GM21723 (cell line): ENCODE results near the gene USP24.
"Not testable (repeated sequence)": the region's sequence is repeated elsewhere in the genome, so short reads cannot be mapped to it uniquely, and the experiment has no call there.

Source experiments
- ATAC-seq: cut with Tn5 transposase; IDR thresholded peaks from one replicate; pipeline ENCODE4 v1.9.1; 2021; ENCODE audit warnings: mild to moderate bottlenecking, moderate library complexity; ENCODE audit not compliant: unreplicated experiment

Gene USP24

DNA sequence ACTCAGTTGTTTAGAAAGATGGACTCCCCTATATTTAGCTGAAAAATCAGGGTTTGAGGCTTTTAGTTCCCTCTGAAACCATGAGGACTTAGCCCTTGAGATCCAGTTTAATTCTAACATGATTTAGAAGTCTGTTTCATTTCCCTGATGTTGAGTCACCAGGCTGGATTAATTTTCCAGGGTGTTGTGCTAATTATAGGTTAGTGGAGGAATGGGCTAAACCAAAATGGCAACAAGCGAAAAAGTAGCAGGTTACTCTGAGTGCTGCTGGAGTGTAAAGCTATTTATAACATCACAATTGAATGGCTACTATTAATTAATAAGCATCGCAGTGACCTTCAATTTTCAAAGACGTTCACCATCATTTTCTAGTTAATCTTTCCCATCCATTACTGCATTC lies 15.5 kb upstream of the USP24 start:
- ATAC-seq, result no peak

DNA sequence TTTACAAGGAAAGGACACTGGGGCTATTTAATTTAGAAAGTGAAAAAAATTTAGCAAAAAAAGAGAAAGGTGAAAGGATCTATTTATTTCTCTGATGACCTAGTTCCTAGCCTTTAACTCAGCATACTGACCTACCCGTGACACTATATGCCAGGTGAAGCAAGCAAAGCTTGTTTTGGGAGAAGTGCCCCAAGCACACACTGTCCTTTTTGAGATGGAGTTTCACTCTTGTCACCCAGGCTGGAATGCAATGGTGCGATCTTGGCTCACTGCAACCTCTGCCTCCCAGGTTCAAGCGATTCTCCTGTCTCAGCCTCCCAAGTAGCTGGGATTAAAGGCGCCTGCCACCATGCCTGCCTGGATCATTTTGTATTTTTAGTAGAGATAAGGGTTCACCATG lies 14.6 kb upstream of the USP24 start:
- ATAC-seq, result not testable (repeated sequence)

DNA sequence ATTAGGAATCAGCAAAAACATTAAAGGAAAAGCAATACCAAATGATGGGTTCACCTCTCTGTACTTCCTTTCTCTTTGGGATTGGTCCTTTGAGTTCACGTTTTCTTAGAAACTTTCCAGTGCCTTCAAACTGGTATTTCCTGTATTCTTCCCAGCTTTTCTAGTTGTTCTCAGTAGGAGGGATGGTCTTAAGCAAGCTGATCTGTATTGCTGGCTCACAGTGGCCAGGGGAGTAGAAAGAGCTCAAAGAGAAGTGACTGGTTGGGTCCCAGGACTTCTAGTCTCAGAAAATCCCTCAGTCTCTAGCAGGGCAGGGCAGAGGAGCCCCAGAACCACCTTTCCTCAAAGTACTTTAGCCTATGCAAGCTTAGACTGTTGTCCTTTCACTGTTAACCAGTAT lies 10.1 kb upstream of the USP24 start:
- no peak for ATAC-seq

DNA sequence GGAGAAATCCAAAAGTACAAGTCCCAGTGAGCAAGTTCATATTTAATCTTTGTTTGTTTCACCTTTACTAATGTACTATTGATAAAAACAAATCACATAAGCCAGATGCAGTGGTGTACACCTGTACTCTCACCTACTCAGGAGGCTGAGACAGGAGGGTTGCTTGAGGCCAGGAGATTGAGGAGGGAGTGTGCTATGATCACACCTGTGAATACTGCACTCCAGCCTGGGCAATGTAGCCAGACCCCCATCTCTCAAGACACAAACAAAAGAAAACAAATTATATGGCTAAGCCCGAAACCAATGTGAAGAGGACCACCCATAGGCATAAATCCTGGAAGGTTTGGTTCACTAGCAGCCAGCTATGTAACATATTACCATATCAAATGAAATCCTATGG lies 9.6 kb upstream of the USP24 start:
- no peak for ATAC-seq

DNA sequence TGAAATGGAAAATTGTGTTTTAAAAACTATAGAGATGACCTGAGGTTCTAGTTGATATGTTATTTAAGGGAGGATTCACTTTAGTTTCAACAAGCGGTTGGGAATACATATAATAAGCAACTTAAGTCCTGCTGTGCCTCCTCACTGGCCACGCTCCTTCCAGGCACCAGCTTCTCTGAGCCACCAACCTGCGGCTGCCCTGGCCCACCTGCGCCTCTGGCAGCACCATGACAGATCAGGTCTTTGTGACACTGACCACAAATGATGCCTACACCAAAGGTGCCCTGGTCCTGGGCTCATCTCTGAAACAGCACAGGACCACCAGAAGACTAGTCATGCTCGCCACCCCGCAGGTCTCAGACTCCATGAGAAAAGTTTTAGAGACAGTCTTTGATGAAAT lies 7.0 kb upstream of the USP24 start:
- no peak for ATAC-seq

DNA sequence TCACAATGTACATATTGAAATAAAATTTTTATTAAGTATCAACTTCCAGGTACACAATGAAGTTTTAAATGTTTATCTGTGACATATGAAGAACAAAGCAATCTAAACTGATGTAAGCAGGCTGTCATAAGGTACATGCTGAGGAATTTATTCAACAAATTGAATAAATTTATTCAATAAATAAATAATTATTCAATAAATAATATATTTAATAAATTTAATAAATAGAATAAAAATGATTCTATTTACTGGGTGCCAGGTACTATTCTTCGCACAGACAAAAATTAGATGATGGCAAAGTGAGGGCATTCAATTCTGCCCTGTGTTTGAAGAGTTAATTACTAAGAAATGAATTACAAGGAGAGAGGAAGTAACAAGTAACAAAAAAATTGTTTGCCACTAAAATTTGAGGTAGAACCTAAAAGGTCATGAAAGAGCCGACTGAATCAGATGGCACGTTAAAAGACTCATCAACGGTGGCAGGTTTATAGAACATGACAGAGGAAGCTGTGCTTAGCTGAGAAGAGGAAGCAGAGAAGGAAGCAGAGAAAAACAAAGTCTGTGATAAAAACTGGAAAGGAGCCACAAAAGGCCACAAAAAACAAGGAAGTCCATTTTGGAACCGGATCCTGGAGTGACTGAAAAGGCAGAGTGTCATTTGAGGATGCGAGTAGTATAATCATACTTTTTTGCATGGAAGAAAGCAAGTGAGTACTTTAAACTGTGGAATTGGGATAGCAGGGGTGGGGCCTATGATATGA lies 2.2 kb upstream of the USP24 start:
- no peak for ATAC-seq

DNA sequence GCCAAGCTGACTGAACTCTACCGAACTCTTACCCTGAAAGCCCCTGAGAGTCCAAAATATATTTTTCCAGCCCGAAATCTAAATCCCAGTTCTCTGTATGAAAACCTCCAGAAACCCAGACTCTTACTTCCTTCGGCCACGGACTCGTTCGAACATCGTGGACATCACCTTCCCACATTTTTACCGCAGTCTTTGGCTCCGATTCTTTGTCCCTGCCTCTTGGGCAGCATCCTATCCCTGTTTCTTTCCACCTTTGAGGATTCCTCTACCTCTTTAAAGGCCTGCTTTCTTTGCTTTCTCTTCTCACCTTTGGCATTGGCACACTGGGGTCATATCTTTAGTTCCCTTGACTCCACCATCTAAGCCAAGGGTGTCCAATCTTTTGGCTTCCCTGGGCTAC lies 932 bp upstream of the USP24 start:
- ATAC-seq, result no peak

DNA sequence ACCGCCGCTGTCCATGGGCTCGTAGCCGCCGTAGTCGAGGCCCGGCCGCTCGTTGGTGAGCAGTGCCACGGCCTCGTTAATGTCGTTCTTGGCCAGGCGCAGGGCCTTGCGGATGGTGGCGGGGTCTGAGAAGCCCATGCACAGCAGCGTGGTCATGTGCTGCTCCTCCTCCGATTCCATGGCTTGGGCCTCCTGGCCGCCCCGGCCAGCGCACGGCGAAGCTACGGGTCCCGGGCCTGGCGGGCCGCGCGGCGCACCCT lies 300 bp downstream of the USP24 start:
- peak; percentile 24 for ATAC-seq

DNA sequence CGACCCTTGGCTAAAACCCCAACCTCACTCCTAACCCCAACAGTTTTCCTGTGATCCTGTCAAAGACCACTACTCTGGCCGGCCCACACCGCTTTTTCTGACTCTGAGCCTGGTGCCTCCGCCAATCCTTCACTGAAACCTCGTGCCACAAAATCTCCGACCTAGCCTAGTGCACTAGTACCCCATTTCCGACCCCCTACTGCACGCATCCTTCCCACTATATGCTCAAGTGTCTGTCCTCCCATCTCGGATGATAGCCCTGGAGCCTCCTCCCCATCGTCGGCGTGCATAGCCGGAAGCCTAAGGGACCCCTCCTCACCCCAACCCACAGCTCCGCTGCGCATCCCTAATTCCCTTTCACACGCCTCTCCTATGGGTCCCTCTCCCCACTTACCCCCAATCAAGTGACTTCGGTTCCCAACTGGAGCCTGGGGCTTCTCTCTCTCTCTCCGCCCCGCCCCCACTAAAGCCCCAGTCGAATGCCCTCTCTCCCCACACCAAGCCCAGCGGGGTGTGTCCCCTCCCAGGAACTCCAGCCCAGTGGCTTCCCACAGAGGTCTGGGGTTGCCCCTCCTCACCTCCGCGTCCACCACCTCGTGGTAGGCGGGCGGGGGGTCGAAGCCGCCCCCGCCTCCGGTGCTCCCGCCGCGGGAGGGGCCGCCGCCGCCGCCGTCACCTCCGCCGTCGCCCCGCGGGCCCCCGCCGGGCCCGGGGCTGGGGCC lies 791 bp downstream of the USP24 start:
- peak; percentile 37 for ATAC-seq

DNA sequence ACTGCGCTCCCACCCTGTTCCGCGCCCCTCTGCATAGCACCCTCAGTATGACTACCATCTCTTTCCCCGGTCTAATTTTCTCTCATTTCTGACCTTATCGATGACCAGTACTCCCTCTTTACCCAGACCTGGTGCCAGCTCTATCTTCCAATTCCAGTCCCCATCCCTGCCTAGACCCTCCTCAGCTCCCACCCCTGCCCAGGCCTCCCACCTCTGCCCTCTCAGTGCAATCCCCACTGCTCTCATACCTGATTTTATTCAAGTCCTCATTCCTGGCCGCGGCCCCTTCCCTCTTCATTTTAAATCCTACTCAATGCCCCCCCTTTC lies 1.3 kb downstream of the USP24 start:
- ATAC-seq, result no peak

DNA sequence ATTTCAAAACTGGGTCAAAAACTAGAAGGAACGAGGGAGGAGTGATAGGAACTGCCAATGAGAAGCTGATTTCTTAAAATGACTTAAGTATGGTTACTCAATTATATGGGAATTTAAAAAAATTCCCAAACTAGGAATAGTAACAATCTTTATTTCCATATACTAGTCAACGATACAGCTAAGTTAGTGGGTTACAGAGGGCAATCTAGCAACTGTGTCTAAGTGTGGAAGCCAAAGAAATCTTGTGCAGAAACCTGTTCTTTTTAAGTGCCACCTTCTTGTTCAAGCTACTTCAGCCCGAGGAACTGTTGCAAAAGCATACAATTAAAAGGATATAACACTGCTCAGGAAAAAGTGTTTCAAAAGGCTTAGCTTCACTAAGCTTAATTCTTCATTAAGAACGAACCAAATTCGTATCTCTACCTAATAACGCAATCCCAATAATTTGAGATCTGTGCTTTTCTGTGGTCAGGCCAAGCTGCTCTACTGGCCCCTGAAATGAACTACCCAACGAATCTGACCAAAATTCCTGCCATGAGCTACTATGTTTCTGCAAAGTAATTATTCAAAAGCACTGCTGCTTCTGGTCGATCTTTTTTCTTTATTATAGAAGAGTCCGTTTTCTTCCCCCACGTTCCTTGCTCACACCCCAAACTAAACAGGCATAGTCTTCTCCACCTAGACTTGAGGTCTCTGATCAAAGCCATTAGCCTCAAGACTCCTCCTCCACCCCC lies 1.8 kb downstream of the USP24 start:
- ATAC-seq, result no peak

DNA sequence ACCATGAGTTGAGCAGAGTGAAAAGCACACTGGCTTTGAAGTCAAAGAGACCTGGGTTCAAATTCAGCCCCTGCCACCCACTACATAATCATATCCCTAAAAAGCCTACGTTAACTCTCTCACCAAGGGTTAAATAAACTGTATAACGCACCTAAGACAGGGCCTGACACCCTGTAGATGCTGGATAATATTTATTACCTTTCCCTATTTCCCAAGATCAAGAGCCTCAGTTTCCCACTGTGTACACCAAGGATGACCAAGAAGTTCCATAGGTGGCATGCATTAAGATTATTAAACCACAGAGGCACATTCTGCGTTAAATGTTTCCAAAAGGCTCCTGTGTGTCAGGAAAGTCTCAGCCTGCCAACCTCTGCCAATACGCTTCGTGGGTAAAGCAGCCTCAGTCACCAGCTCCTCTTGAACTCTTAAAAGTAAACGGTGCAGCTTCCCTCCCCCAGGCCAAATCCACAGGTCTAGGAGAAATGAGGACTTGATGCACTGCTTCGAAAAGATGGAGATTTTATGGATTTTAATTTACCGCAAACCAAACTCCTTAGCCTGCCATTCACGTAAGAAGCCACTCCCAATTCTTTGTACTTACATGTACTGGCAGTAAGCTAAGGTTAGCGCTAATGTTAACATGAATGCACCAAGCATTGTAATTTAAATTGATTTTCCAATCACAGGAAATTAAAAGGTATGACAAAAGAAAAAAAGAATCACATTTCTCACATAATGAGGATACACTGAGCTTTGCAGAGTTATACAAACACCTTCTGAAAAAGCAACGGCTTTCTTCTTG lies 2.6 kb downstream of the USP24 start:
- no peak for ATAC-seq

DNA sequence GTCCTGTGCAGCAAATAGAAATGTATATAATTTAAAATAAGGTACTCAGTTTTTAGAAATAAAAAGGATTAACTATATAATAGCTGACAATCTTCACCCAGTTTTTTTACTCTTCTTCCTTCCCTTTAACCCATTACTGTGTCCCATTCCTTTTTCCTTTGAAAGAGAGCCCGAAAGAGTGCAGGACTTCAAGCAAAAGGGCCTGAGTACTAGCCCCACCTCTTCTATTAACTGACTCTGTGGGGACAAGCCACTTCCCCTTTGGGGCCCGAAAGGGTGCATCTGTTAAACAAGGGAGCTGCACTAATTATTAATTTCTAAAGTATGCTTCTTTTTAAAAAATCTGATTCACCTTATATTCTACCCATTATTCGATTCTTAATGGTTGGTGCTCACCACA lies 3.3 kb downstream of the USP24 start:
- peak; percentile 33 for ATAC-seq

DNA sequence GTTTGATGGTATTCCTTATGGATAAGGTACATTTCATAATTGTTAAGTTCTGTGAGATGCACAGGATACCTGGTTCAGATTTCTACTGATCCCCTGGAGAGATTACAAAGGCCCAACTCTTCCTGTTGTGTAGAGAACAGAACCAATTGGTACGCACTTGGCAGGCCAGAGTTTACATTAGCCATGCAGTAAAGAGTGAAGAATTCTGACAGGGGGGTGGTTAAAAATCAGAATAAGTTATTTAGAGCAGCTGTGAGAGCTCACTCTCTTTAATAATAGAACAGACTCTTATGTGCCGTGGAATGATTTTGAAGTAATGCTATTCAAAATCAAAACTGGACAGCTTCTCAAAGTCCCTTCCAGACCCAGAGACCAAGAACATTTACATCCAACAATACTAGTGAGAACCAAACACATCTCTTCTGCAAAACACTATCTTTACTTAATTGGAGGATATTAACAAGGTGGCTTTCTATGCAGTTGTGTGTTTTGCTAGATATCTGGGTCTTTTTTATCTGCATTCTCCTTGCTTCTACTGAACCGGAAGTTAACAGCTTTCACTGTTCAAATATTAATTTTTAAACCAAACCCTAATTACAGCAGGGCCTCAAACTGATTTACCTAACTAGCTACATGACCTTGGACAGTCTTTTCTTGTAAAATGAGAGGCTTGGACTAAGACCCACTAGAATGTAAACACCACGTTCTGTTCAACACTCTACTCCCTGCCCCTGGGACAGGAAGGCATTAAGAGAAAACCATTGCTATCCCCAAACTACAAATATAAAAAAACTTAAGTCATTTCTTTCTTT lies 4.0 kb downstream of the USP24 start:
- no peak for ATAC-seq

DNA sequence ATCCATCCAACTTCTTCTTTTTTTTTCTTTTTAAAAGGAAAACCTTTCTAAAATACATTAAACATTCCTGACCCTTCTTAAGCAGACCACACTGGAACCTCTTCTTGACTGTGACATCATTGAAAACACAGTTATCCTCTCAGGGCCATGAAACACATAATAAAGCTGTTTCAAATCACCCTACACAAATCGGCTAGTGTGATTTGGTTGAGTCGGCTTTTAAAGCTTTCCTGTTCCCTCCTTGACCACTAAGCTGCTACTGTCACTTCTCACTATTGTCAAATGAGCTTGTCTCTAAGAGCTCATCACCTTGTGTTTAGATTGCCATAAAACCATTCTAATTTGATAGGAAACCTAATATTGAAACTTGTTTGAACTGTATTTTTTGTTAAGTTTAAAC lies 5.9 kb downstream of the USP24 start:
- ATAC-seq, result no peak

DNA sequence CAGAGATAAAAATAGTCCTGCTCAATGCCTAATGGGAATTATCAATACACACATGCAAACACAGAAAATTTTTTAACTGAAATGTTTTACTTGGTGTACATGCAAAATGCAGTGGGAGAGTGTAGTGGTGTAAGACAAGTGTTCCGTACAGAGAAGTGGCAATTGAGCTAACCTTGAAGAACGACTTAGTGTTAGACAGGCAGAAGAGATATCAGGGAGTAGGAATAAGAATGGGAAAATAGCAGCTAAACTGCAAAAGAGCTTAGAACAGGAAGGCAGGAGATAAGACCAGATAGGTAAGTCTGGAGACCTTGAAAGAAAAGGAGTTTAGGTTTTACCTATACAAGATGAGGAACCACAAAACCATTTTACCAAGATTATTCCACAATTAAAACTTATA lies 9.0 kb downstream of the USP24 start:
- ATAC-seq, result no peak

DNA sequence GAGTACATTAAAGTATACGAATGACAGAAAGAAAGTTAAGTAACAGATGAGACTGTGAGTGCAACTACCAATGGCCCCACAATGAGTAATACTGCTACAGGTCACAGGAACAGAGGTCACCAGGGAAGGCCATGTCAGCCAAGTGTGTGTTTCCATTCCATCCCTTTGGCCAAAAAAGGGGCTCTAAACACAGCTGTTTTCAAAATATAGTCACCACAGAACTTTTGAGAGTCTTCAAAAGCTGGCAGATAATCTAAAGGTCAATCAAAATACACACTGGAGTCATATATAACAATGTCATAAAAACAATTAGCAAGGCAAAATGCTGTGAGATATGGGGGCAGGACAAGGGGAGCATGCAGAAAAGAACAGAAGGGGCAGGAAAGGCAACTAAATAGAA lies 10.2 kb downstream of the USP24 start:
- ATAC-seq, result peak; percentile 92

DNA sequence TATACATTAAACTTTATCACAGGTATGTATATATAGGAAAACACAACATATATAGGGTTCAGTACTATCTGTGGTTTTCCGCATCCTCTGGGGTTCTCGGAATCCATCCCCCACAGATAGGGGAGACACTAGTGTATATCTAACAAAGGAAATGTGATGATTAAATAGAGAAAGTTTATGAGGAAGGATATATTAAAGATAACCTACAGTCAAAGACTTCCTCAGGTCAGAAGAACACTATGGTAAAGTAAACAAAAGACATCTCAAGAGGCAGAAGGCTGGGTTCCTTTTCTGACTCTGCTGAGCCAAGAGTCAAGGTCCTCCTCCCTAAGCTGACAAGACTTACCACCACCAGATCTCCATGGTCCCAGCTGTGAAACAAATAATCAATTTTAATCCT lies 12.1 kb downstream of the USP24 start:
- no peak for ATAC-seq

DNA sequence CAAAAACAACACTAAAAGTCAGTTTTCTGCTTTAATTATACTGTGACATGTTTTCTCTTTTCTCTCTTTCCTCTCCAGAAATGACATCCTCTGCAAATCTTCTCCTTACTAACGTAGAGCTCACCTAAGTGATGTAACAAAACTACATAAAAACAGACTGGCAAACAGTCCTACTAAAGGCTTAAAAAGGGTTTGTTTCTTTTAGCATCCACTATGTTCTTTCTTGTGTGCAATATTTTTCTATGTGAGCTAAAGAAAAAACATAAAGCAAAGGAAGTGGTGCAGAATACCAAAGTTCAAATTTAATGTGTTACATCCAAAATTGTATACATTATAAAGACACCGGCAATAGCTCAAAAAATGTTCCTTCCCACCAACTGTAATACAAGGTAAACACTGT lies 14.5 kb downstream of the USP24 start:
- ATAC-seq, result no peak

DNA sequence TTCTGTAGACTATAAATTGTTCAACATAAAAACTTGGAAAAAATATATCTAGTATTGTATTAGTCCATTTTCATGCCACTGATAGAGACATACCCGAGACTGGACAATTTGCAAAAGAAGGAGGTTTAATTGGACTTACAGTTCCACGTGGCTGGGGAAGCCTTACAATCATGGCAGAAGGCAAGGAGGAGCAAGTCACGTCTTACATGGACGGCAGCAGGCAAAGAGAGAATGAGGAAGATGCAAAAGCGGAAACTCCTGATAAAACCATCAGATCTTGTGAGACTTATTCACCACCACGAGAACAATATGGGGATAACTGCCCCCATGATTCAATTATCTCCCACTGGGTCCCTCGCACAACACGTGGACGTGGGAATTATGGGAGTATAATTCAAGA lies 15.4 kb downstream of the USP24 start:
- ATAC-seq, result not testable (repeated sequence)

DNA sequence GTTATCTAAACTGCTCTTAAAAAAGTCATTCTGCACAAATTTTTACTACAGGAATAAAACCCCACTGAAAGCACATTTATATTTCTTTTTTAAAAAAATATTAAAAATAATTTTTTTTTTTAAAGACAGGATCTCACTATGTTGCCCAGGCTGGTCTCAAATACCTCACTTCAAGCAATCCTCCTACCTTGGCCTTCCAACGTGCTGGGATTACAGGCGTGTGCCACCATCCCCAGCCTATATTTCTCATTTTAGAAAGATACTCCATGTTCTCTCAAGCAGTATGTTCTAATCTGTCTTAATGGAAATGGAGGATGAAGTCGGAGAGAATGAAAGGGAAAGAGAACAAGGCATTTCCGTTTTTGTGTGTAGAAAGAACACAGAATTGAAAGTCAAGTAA lies 17.1 kb downstream of the USP24 start:
- ATAC-seq, result no peak
